GM12874 (cell line): ENCODE measurements around the gene LYRM4.
A peak's percentile ranks its signal among the peaks of the same experiment; 100 is the strongest.

Experiments used
- TF ChIP-seq, protein P1 (sequence below): IDR thresholded peaks from 2 replicates; pipeline ENCODE4 v1.5.1; 2011; ENCODE audit warnings: low read depth, mild to moderate bottlenecking, control low read depth, low read length, moderate library complexity; ENCODE audit not compliant: insufficient read depth

The LYRM4 gene

DNA sequence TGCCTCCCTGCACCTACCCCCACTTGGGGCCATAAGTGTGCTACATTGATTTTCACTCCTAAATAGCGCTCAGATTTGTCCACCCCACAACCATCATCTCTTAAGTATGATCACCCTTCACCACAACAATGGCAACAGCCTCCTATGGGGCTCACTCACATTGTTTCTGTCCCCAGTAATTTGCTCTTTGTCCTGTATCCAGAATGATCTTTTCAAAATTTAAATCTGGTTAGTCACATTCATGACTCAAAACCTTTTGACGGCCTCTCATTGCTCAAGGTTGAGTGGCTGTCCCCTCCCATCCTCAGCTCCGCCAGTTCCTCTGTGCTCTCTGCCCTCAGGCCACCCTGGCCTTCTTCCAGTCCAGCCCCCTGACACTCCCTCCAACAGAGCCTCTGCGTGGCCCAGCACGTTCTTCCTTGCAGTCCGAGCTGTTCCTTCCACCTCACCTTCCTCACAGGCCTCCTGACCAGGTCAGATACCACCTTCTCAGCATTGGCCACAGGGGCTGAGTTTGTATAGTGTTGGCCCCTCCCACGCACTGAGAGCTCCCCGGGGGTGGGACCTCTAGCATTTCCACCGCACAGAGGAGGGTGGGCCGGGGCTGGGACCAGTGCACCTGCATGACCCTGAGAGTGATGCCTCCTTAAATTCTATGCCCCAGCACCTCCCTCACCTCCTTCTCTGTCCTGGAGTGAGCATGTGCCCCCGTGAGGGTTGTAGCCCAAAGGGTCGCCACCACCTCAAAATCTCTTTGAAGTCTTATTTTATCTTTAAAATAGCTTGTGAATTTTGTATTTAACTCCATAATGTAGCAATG, 178.1 kb downstream of the LYRM4 start:
- TF ChIP-seq, protein P1, sequence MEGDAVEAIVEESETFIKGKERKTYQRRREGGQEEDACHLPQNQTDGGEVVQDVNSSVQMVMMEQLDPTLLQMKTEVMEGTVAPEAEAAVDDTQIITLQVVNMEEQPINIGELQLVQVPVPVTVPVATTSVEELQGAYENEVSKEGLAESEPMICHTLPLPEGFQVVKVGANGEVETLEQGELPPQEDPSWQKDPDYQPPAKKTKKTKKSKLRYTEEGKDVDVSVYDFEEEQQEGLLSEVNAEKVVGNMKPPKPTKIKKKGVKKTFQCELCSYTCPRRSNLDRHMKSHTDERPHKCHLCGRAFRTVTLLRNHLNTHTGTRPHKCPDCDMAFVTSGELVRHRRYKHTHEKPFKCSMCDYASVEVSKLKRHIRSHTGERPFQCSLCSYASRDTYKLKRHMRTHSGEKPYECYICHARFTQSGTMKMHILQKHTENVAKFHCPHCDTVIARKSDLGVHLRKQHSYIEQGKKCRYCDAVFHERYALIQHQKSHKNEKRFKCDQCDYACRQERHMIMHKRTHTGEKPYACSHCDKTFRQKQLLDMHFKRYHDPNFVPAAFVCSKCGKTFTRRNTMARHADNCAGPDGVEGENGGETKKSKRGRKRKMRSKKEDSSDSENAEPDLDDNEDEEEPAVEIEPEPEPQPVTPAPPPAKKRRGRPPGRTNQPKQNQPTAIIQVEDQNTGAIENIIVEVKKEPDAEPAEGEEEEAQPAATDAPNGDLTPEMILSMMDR: no peak

DNA sequence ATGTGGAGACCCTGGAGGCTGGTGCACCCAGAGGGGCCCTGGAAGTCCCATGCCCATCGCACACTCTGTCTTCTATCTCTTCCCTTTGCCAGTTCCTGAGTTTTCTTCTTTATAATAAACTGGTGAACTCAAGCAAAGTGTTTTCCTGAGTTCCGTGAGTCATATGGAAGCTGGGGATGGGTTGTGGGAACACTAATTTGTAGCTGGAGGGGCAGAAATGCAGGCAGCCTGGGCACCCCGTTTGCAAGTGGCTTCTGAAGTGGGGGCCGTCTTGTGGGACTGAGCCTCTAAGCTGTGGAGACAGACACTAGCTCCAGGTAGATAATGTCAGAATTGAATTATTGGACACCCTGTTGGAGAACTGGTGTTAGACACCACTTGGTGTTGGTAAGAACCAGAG, 178.8 kb downstream of the LYRM4 start:
- TF ChIP-seq, protein P1: no peak

DNA sequence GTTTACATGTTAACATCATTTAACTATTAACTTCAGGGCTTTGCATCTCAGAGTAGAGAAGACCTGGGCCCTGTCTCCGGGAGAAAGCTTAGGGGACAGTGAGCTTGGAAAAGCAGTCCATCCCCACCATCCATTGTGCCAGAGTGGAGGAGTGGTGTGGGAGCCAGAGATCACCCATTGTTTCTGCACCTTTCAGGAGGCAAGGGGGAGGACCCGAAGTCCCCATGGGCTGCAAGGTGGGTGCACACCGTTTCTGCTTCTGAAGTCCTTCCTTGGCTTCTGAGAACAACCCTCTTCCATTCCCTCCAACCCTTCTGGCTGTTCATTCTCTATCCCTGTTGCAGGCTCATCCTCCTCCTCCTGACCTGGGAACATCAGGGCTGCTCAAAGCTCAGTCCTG, 179.6 kb downstream of the LYRM4 start:
- TF ChIP-seq, protein P1: no peak

DNA sequence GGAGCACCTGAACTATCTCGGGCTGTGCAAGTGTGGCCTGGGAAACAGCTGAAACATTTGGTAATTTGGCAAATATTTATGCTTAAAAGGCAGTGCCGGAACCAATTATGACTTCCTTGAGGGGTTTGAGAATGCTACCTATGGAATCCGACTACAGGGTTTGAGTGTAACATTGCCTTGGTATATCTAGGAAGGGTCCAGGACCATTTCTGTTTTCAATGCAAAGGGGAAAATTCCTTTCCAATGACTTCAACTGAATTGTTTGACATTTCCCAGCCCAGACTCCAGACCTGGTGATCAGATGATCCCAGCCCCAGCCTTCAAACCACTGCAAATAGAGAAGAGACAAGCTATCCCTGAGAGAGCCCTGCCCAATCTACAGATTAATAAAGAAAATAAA, 180.2 kb downstream of the LYRM4 start:
- TF ChIP-seq, protein P1: no peak

DNA sequence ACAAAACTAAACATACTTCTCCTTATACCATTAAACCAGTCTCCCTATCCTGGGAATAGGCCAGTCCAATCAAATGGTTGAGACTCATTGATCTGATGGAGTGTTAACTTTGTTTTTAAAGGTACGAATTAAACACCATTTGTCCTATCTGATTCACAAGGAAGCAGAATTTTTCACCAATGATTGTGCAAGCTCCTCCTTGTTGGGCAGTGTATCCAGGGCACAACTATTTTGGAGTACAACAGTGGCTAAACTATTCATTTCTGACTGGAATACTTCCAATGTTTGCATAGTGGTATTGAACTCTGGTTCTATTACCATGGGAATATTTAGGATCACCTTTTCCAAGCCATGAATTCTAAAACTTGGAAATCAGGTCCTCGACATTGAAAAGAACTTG, 181.1 kb downstream of the LYRM4 start:
- TF ChIP-seq, protein P1: no peak

DNA sequence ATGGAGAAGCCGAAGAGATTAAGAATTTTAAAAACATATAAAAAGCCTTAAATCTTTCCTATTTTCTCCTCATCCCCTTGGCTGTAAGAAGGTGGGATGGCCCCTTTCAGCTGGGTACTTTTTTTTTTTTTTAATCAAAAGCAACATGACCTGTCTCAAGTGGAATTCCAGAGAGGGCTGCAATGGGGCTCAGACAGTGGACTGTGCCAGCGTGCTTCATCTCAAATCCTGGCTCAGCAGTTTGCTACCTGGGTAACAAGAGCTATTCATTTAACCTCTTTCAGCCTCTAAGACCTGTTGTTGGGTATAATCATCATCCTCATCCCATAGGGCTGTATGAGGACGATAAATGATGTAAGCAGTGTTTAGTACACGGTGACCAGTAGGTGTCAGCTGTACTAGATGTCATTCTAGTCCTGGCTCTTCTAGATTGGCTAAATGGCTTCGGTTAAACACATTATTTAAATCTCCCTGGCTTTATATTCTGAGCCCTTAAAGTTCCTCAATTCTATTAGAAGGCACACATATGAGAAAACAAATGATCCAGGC, 182.6 kb downstream of the LYRM4 start:
- TF ChIP-seq, protein P1: 0 out of 2 replicates have a peak, but pooled peaks have one; percentile 17

DNA sequence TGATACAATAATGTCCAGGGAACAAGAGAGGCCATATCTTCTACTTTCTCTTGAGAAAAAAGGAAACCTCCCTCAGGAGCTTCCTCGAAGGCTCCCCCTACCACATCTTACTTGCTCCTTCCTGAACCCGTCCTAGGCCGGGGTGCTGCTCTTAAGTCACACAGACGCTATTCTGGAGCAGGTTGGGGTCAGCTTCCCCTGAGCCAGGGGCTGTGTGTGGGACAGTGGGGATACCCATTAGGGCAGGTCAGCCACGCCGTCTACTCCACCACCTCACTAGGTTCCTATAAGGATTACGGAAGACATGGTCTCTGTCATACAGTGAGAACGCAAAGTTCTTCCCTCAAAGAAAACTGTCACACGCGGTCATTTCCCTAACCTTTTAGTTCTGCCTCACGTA, 183.8 kb downstream of the LYRM4 start:
- TF ChIP-seq, protein P1: no peak
